ENCODE data around the gene GCSAML.

The GCSAML gene

DNA sequence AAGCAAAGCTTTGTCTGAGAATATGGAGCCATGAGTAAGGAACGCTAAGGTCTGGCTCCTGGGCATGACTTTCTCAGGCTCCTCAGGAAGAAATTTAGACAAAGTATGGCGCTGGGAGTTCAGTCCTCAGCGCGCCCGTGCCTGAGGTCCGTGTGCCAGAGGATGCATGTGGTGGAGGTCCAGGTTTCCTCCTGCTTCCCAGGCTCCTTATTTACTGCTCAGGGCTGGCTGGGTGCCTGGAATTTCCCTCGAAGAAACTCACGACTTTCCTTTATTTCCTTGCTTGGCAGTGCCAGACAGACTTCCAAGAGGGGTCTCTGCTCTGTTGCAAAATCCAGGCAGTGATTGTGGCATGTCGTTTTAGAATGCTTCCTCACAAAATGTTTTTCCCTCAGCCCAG is 13.3 kb downstream of the GCSAML start:
- DNase-seq (ENCODE audit: extremely low read depth, low read depth), result no peak
- TF ChIP-seq, protein P1, sequence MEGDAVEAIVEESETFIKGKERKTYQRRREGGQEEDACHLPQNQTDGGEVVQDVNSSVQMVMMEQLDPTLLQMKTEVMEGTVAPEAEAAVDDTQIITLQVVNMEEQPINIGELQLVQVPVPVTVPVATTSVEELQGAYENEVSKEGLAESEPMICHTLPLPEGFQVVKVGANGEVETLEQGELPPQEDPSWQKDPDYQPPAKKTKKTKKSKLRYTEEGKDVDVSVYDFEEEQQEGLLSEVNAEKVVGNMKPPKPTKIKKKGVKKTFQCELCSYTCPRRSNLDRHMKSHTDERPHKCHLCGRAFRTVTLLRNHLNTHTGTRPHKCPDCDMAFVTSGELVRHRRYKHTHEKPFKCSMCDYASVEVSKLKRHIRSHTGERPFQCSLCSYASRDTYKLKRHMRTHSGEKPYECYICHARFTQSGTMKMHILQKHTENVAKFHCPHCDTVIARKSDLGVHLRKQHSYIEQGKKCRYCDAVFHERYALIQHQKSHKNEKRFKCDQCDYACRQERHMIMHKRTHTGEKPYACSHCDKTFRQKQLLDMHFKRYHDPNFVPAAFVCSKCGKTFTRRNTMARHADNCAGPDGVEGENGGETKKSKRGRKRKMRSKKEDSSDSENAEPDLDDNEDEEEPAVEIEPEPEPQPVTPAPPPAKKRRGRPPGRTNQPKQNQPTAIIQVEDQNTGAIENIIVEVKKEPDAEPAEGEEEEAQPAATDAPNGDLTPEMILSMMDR (IDR thresholded peaks at IDR 0.05; ENCODE audit: low read depth, low read length), result no peak

DNA sequence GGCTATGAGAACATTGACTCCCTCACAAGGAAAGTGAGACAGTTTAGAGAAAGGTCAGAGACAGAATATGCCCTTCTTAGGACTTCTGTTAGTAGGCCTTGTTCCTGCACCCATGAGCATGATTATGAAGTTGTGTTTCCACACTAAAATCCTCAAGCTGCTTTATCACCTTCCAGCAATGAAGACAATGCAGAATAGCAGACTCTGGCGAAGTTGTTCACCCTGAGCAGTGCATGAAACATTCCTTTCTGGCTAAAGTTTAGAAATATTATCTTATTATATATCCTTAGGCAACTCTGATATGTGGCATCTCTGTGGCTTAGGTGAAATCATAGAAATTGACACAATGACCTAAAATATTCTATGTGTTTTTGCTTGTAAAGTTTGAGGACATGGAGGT is 25.3 kb downstream of the GCSAML start:
- TF ChIP-seq, protein P1 (IDR thresholded peaks at IDR 0.05; ENCODE audit: low read depth, low read length), result no peak
- no peak for DNase-seq (ENCODE audit: extremely low read depth, low read depth)

DNA sequence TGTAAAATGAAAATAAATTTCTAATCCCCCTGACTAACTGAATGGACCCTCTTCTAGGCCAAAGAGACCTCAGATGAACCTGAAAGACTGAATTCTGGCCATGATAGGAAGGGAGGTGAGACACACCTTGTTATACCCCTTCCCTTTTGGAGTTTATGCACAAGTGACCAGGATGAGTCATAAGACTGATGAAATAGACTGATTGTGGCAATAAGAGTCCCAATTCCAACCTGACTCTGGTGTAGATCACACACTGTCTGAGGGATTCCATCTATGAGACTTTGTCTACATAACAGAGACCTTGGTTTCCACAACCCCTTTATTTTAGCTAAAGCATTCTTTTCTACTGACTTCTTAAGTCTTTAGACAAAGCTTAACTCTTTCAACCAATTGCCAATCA is 25.7 kb downstream of the GCSAML start:
- DNase-seq (ENCODE audit: extremely low read depth, low read depth), result no peak
- TF ChIP-seq, protein P1 (IDR thresholded peaks at IDR 0.05; ENCODE audit: low read depth, low read length), result no peak

DNA sequence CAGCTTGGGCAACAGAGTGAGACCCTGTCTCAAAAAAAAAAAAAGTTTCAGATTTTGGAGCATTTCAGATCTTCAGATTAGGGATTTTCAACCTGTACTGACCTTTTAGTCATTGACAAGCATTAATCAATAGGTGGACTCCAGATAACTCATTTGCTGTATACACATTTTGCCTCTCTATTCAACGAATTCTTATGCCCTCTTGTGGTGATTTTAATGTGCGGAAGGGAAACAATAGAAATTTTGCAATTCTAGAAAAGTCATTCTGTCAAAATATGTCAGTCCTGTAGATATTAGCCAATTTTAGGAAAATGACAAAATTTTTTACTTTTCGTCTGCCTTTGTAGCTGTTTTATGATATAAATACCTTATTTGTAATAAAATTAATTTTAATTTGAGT is 27.6 kb downstream of the GCSAML start:
- DNase-seq (ENCODE audit: extremely low read depth, low read depth), result no peak

DNA sequence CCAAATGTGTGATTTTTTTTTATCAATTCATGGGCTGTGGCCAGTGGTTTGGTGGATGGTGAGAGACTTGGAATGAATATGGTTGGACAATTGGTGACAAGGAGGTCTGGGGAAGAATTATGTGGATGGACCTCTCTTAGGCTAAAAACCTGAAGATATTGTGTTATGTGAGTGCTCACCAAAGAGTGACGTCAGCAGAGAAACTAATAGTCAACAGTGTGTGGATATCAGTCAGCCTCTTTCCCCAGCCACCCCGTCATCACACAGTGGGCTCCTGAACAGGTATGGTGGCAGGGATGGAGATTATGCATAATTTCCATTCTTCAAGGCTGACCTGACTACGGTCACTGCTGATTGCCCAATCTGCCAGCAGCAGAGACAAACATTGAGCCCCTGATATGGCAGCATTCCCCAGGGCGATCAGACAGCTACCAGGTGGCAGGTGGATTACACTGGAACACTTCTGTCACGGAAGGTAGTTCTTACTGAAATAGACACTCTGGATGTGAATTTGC is 30.1 kb downstream of the GCSAML start:
- TF ChIP-seq, protein P1 (IDR thresholded peaks at IDR 0.05; ENCODE audit: low read depth, low read length), result no peak
- no peak for DNase-seq (ENCODE audit: extremely low read depth, low read depth)

More for the DNA sequence above, 27.6 kb downstream of the GCSAML start:
- TF ChIP-seq, protein P1 (IDR thresholded peaks at IDR 0.05; ENCODE audit: low read depth, low read length), result no peak

DNA sequence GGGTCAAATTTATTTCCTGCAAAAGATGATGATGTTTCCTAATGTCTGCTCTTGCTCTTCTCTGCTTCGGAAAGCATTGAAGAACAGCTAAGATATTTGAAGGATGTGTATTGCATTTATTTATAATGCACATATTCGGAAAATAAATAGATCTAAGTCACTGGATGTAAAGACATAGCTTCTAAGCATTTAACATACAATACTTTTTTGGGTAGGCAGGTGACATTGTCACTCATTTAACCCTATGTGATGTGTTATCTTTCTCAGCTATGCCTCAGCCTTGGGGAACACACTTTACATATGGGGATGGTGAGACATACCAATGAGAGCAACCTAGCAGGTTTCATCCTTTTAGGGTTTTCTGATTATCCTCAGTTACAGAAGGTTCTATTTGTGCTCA is 39.1 kb downstream of the GCSAML start, which contains the start of gene OR2G2:
TSS of gene OR2G2 (plus strand) at position 301 of the 400 bp plus-strand sequence. CDS start at position 301, 0 bp downstream.
- DNase-seq (ENCODE audit: extremely low read depth, low read depth), result no peak
- TF ChIP-seq, protein P1 (IDR thresholded peaks at IDR 0.05; ENCODE audit: low read depth, low read length), result no peak

DNA sequence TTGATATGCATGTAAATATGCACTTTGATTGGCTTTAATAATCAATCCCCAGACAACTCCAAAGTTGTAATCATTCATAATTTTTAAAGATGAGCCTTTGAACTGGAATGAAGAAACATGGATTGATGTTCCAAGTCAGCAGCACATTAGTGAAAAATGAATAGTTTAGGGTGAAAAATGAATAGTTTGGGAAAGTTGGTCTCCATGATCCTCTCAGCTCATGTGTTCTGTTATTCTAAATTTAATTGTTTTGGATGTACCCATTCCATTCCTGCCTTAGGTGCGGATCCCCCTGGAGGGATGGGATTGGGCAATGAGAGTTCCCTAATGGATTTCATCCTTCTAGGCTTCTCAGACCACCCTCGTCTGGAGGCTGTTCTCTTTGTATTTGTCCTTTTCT is 56.4 kb downstream of the GCSAML start, which contains the start of gene OR2G3:
TSS of gene OR2G3 (plus strand) at position 301 of the 400 bp plus-strand sequence. CDS start at position 301, 0 bp downstream.
- DNase-seq (ENCODE audit: extremely low read depth, low read depth), result no peak
- TF ChIP-seq, protein P1 (IDR thresholded peaks at IDR 0.05; ENCODE audit: low read depth, low read length), result no peak
